Measurements from ENCODE around the gene IGSF6.
"Not testable (repeated sequence)": the region's sequence is repeated elsewhere in the genome, so short reads cannot be mapped to it uniquely, and the experiment has no call there.

IGSF6 gene

DNA sequence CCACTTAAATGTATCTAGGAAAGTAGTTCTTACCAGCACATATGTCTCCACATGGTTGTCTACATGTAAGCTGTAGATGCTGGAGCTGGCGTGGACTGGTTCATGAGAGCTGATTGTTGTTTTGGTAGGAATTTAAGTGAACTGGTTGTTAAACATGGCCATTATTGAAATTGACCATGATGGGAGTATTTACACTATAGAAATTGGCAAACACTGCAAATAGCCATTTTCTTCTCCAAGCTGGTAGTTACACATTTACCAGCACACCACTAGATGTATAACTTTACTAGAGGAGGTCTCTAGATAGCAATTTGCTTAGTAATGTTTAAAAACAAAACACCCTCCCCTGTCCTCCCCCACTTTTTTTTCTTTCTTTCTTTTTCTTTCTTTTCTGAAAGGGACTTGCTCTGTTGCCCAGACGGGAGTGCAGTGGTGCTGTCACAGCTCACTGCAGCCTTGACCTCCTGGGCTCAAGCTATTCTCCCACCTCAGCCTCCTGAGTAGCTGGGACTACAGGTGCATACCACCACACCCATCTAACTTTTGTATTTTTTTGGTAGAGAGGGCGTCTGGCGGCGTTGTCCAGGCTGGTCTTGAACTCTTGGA, 24.2 kb downstream of the IGSF6 start:
- DNase-seq = no peak

DNA sequence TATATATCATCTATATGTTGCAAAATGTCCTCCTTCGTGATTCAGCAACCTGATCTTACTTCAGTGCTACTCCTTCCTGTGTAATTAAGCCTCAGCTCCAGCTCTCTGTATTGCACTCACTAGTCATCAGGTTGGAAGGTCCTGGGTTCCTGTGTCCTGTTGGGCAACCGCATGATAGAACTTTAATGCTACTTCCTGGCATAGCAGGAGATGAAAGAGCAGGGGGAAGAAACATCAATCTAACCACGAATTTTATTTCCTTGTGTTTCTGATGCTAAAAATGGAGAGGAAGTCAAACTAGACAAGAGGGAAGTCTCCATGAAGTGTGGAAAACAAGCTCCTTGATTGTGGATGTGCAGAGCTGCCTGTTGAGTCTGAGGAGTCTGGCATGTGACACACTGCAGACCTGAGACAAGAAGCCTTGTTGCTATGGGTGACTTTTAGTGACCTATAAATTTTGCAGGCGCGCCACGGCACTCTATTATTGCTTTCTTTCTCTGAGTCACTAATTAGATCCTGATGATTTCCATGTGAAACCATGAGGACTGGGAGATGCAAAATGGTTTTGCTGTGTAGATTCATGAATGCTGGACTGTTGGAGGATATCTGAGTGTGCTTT, 25.6 kb downstream of the IGSF6 start:
- peak; percentile 42 for DNase-seq

DNA sequence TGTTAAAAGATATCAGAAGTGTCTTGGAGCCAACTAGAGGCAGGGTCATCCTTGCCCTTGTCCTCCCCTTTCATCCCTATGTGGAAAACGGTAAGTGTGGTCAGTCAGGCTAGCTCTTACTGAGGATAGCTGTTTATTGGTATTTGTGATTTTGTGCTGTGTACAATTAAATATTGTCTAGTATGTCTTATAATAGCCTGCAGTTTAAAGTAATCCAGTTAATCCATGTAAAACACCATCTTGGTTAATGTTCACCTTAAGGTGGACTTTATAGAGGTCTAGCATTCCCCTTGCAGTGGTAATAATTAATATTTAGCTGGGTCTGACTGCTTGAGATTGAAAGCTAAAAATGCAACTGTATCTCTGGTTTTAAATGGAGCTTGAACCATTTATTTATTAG, 27.4 kb downstream of the IGSF6 start:
- DNase-seq = no peak

DNA sequence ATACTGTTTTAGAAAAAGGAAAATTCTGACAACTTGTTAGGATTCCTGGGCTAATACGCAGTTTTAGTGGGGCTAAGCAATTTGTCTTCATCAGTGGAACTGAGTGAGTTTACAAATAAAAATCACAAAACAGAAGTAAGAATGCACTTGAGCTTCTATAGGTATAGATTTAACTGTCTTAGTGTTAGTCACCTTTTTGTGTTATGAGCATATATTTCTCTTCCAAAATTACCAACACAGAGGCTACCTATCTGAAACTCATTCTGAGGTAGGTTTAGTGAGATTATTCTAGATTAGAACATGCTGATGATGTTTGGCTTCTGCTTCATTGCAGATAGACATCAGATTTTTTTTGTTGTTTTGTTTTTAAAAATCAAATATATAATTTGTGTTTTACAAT, 29.9 kb downstream of the IGSF6 start:
- DNase-seq = no peak

DNA sequence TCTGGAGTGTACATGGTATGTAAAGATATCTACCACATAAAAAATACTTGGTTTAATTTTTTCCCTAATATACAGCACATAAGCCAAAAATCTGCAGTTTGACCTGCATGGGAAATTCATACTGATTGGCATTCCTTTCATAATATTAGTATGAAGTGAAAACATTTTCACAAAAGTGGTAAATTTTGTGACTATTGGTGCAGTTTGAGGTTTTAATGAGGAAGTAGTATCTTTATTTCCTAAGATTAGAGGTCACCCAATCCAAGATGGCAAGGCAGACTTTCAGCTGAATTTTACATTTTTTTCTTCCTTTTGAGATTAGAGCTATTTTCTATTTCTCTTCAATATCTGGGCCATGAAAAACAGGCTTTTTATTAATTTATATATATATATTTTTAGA, 31.8 kb downstream of the IGSF6 start:
- DNase-seq = no peak

DNA sequence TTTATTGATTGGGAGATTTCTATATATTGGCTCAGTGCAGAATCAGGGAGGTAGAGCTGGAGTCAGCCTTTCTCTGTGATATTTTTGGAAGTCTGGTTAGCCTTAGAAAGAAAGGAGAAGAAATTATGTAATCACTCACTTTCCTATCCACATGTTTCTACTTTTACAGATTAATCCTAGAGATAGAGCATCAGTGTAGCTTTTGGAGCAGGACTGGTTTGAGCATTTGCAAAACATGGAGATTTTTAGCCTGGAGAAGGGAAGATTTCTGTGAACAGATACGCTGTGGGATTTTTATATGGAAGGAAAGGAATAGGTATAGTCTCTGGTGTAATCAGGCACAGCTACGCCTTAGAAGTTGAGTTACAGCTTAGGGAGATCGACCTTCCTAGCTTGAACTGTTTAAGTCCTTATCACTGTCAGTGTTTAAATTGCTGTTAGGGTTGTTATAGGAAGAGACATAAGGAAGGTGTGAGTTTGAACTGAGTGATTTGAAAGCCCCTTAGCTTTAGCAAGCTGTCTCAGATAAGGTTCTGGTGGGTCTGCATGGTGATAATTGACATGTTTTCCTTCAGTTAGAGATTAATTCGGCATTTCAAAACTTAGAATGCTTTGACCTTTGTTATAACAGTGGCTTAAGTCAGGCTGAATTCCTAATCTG, 32.5 kb downstream of the IGSF6 start:
- no peak for DNase-seq

DNA sequence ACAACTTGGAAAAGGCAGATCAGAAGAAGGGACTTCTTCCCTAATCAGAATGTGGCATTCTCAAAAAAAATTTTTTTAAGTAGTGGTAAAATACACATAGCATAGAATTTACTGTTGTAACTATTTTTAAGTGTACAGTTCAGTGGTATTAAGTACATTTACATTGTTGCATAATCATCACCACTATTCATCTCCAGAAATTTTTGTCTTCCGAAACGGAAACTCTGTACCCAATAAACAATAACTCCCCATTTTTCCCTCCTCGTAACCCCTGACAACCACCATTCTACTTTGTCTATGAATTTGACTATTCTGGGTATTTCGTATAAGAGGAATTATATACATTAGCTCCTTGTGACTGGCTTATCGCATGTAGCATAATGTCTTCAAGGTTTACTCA, 34.1 kb downstream of the IGSF6 start:
- no peak for DNase-seq

DNA sequence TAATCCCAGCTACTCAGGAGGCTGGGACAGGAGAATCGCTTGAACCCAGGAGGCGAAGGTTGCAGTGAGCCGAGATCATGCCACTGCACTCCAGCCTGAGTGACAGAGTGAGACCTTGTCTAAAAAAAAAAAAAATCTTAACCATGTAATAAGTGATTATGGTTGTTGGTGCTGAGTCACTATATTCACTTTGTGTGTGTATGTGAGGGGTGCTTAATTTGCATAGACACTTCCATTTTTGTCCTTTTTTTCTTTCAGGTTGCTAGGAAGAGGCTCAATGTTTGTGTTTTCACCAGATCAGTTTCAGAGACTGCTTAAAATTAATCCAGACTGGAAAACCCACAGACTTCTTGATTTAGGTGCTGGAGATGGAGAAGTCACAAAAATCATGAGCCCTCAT, 34.8 kb downstream of the IGSF6 start:
- no peak for DNase-seq

DNA sequence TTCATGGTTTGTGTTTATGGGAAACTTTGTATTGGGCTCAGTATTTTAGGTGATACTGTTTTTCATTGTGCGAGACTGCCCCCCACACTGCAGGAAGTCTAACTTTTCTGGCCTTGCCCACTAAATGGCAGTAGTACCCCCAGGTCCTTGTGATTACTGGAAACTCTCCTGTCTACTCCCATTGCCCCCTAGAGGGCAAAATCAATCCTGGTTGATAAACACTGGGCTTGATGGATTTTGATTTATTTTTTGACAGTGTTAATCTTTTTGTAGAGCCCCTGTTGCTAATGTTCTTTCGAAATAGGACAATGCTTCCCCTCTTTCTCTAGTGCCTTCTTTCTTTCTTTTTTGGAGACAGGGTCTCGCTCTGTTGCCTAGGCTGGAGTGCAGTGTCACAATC, 37.5 kb downstream of the IGSF6 start:
- no peak for DNase-seq

DNA sequence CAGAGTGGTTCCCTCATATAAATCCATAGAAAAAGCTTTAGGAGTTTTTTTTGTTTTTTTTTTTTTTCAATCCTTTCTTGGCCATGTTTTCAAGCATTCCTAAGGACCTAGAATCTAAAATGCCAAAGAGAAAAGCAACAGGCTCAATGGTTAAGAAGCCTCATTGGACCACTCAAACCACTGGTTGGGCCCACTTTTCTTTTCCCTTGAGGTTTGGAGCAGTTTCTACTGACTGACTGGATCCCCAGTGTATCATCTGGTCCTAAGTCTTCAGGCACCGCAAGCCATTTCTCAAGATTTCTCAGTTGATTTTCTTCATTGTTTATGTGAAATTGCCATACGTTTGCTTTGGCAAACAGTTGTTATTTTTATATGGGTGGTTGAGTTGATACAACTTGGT, 38.6 kb downstream of the IGSF6 start:
- no peak for DNase-seq

DNA sequence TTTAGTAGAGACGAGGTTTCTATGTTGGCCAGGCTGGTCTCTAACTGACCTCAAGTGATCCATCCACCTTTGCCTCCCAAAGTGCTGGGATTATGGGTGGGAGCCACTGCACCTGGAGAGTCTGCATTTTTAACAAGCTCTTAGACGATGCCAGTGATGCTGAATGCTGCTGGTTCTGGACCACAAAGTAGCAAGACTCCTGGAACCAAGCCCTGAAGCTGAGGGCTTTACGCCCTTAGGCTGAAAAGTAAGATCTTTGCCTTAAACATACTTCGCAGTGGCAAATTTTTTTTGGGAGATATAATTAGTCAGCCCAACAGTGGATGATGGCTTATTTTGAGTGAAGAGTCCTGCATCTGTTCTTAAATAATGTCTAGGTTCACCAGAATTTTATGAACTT, 39.0 kb downstream of the IGSF6 start:
- DNase-seq = no peak

DNA sequence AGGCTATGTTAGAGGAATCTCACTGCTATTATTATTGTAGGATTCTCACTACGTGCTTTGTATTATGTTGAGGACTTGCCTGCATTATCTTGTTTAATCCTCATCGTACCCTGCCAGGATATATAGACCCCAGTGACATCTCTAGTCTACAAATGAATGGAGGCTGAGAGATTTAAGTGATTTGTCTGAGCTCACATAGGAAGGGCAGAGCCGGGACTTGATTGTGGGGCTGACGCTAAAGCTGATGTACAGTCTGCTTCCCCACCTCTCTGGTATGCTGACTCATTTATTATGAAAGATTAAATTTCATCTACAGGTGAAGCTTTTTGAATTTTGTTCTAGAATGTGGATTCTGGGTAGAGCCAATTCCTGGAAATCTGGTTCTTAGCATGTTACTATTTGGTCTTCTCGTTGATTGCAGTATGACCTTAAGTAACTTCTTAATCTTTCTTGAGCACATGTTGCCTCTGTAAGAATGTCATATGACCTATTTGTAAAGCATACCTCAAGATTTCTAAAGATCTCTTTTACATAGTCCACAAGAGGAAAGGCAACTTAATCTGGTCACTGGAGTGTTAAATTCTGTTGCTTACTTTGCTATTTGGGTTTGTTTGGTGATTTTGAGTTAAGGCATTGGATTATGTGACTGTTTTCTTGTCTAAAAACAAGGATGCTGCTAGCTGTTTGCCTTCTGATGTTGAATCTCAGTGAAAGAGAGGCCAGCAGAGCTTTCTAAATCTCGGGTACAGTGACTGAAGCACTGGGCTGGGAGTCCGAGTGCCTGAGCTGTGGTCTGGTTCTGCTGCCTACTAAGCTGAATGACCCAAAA, 40.6 kb downstream of the IGSF6 start:
- no peak for DNase-seq

DNA sequence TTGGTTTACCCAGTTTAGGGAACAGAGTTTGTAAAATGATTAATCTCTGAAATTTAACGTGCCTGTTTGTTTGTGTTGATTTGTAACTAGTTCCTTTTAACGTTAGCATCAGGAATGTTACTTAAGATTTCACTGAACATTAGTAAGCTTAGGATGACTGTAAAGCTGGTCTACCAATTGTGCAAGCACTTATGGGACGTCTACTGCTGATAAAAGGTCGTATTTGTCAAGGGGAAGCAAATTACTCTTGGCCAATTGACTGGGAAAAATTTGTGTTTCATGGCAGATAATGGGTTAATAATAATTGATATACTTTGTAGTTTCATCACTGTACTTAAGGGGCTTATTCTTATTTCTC, 41.2 kb downstream of the IGSF6 start:
- DNase-seq = no peak

DNA sequence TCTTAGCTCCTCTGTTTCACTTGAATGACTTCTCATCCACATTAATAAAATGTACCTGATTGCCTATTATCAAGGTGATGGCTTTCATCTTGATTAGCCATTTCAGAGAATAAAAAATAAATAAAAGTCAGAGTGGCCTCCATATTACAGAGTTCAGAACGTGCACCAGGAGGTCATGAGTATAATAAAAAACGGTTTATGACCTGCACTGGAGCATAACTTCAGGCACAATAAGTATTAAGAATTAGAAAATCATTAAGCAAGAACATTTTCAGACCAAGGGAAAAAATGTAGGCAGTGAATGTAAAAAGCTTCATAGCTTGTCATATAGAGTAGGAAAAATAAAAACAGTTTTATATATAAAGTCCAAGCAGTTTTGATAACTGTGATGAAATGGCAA, 41.6 kb downstream of the IGSF6 start:
- DNase-seq = no peak

DNA sequence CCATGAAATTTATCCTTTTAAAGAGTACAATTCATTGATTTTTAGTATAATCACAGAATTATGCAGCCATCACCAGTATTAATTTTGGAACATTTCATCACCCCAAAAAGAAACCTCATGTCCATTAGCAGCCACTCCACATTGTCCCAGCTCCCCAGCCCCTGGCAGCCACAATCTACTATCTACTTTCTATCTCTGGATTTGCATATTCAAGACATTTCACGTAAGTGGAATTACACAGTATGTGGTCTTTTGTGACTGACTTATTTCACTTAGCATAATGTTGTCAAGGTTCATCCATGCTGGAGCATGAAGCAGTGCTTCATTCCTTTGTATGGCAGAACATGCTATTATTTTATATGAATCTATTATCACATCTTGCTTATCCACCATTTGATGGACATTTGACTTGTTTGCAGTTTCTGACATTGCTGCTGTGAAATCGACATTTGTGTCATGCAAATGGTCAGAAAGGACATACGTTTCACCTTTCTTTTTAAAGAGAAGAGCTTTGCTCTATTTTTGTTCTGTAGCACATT, 42.3 kb downstream of the IGSF6 start:
- no peak for DNase-seq

DNA sequence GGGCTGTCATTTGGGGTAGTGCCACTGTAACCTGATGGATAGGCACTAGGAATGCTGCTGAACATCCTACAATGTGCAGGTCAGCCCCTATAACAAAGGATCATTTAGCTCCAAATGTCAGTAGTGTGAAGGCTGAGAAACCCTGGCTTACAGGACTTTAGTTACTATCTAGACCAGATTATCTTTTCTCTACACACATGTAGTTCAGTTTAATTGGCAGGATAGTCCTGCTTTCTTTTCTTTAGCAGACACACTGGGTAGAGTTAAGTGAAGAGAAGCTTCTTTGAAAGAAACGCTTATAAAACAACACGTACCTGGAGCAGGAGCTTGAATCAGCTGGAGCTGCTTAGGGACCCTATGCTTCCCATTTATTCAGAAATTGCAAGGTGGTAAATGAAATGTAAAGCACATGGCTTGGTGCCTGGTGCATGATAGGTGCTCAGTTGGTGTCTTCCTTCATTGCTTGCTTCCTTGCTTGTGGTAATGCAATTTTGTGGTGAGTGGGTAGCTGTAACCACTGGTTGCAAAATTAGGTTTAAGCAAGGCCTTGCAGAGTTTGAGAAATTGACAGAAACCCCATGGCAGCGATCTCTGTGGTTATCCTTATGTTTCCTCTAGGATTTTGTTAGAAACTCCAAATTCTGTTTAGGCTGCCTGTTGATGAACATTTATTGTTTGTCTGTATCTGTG, 43.6 kb downstream of the IGSF6 start:
- peak; percentile 18 for DNase-seq

DNA sequence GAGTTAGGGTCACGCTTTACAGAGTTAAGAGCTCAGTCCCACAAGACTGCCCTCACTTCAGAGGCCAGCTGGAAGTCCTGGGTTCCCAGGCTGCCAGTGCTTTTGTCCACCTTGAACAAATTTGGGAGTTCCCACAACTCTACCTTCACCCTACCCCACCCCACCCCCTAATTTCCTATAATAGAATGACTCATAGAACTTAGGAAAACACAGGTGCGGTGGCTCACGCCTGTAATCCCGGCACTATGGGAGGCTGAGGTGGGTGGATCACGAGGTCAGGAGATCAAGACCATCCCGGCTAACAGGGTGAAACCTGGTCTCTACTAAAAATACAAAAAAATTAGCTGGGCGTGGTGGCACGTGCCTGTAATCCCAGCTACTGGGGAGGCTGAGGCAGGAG, 46.6 kb downstream of the IGSF6 start:
- DNase-seq = not testable (repeated sequence)

DNA sequence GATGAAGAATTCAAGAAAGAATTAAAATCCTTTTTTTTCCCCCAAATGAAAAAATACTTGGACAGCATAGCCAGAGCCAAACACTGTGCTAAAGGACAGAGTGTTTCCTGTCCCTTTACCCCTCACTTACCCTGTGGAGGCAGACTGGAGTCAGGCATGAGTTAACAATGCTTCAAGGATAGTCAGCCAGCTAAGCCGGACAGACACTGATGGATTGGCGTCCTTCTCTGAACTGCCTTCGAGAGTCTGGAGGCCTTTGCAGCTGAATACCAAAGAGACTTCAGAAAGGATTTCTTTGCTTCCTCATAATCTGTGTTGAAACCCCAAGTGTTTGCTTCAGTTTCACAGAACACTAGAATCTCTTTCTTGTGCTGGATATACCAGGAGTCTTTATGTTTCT, 48.5 kb downstream of the IGSF6 start:
- no peak for DNase-seq

DNA sequence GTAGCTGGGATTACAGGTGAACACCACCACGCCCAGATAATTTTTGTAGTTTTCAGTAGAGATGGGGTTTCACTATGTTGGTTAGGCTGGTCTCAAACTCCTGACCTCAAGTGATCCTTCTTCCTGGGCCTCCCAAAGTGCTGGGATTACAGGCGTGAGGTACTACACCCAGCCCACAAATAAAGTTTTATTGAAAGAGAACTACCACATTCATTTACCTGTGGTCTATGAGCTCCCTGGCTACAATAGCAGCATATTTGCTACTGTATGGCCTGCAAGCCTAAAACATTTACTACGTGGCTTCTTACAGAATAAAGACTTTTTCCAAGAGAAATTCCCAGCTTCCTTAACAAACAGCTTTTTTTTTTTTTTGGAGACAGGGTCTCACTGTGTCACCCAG, 49.6 kb downstream of the IGSF6 start:
- DNase-seq = no peak

DNA sequence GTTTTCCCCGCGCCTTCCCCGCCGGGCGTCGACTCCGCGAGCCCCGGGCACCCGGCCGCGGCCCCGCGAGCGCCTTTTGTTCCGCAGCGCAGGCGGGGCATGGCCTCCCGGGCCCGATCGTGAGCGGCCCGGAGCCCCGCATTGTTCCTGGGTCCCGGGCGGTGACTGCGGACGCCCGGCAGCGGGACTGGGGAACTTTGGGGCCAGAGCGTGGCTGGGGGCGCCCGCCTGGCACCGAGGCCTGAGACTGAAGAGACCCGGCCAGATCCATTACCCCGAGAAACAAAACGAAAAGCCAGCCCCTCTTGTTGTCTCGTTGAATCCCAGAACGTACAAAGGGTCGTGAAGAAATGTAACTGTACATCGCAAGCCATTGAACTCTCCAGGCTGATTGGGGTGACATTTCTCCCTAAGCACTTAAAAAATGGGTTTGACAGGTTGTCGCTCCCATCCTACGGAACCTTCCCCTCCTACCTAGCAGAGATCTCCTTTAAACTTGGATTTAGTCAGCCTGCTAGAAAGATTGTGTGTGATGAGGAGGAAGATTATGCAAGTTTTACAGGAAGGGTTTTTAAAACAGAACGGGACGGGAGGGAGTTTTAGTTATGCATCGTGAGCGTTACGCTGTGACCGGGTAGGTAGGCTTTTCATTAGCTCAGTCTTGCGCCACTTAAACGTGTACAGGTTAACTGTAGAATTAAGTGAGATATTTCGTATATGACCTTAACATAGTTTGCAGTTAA, 52.2 kb downstream of the IGSF6 start:
- peak; percentile 39 for DNase-seq

DNA sequence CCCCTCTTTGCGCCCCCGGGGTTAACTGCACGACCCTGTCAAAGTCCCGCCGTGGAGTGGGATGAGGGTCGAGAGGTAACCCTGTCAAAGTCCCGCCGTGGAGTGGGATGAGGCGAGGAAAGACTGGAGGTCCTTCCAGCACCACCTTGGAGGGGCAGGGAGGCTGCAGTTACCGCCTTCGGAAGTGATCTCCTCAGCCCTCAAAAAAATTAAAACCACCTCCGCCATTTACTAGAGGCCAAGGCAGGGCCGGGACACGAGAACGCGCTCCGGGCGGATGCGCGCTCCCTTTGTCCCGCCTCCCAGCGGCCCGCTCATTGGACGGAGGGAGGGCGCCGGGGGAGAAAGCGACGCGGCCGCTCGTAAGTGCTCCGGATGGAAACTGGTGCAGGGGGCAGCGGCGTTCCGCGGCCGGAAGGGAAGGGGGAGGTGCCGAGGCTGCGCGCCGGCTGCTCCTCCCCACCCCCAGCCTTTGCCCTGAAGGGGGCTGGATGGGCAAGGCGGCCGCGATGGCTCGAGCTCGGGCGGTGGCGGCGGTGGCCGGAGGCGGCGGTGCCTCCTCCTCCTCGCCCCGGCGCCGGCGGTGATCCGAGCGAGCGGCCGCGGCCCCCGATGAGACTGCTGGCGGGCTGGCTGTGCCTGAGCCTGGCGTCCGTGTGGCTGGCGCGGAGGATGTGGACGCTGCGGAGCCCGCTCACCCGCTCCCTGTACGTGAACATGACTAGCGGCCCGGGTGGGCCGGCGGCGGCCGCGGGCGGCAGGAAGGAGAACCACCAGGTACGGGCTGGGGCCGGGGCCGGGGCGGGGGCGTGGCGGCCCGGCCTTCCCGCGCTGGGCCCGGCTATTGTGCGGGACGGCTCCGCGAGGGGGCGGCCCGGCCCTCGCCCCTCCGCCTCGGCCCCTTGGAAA, 53.0 kb downstream of the IGSF6 start, which contains the start of gene METTL9:
Gene METTL9, plus strand, starts transcription at position 456 of the 909 bp plus-strand sequence. Its CDS starts 157 bp downstream, at position 613.
- DNase-seq = peak; percentile 94

Measured in central memory CD4-positive, alpha-beta T cell (primary cell).